Left cardiac atrium (tissue), 4 donors: ENCODE measurements around the gene HCN3. TPM values are rescaled to one million over a fixed set of nuclear protein-coding genes. Genes with fewer than 3 reads are reported as not detected.
"Not testable (repeated sequence)": the region's sequence is repeated elsewhere in the genome, so short reads cannot be mapped to it uniquely, and the experiment has no call there.

Experiments used
- ATAC-seq, 2 donors: fragments of 200-7000 bp; cut with Tn5 transposase; one replicate each; pipeline ENCODE4 v1.9.1; 2020; ENCODE audit warnings: mild to moderate bottlenecking in 2 of 2, moderate library complexity in 2 of 2
- DNase-seq: peaks from one replicate; pipeline ENCODE4 v3.0.0-alpha.2; 2020
- intact Hi-C, 2 donors: fragments of 100-400 bp; cut with DNase I; formaldehyde crosslinking; loops; one replicate each; pipeline versions ENCODE4 v1.14.1 to v1.15.1; 2022 to 2023
- total RNA-seq, 2 donors: library from RNA; stranded (reverse); fragmentation: NEBNext Ultra II Directional; extraction: Animal tissue kit (Norgen Biotek cat#: 25700); gene quantifications; one replicate each; pipeline ENCODE4 v1.2.1, GENCODE V29; 2021
- donor health status: DM: no; HTN: yes; CAD: no.
- donor health status: DM: no; HTN: yes; CAD: no; lungs with severe emphysema.
- donor health status: DM: yes; HTN: yes; CAD: no.
- donor health status: Dilated cardiomyopathy.

The HCN3 gene
- total RNA-seq, 2 donors from 2014 or later = 0.76 to 1.6 TPM

DNA sequence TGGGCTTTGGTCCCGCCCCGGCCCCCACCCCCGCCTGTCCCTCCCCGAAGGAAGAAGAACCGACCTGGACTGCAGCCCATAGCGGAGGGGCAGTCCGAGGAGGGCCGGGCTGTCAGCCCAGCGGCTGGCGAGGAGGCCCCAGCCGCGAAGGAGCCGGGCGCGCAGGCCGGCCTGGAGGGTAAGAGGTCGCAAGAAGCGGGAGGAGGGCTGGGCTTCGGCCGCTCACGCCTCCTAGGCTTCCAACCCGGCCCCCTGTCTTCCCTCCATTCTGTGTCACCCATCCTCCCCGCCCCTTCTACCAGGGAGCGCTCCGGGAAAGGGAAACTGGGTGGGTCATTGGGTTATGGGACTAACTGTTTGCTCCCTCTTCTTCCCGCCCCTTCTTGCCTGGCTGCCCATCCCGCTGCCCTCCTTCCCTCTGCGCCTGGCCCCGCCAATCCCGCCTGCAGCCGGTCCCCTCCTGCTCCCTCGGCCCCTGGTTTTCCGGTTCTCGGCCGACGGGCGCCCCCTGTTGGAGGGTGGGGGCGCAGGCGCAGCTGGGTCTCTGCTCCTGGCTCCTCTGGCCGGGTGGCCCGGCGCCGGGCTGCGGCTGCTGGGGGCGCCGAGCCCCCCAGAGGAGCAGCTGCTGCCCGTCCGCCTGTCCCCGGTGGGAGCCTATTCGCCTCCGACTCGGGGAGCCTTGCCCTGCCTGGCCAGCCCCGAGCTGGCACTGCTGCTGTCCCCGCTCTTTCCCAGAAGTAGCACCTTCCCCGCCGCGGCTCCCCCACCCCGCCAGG lies 45.9 kb downstream of the HCN3 start:
- DNase-seq (peak; percentile 91), ATAC-seq (peak; percentile 53 to 58)
- intact Hi-C loops = loop anchor here (2.0 to 5.0 kb wide), 3 partner anchors 44 to 71 kb away; partner anchors contain the start of gene HCN3 (in 1 of the 2)

DNA sequence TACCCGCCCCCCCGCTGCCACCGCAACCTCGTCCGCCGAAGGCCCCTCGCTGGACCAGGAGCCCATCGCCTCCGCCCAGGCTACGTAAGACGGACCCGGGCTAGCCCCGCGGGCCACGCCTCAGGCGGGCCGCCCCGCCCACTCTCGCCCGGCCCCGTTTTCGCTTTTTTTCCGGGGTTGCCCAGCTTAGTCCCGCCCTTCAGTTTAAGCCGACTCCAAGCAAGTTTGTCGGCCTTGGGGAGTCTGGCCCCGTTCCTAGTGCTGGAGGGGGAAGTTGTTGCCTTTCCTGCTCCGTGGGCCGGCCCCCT lies 46.4 kb downstream of the HCN3 start:
- intact Hi-C loops = loop anchor here (1.0 to 5.0 kb wide), 4 partner anchors 45 to 79 kb away; partner anchors contain the start of gene HCN3 (in 1 of the 2)
- ATAC-seq = peak; percentile 72 to 75
- DNase-seq = peak; percentile 90

DNA sequence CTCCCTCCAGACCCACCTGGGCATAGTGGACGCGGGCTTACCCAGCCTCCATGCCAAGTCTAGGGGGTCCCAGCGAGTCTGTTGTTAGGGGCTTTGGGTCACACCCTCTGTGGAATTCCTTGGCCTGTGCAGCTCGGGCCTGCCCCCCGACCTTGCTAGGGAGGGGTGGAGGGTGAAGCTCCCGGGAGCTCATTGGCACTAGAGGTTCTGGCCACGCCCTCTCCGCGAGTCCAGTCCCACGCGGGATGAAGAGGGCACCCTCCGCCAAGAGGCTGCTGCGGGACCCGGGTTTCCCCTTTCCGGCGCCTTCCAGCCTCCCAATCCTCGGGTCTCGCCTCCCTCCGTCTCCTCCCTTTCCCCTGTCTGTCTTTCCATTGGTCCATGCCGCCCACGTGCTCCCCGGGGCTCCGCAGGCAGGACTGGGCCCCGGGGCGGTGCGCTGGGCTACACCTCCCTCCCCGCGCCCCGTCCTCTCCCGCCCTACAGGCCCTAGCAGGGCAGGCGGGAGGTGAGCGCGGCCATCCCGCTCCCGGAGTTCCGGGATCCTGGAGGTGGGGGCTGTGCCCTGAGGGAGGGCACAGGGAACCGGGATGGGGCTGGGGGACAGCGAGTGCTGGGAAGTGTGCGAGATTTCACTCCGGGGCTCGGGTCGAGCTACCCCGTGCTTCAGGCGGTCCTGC lies 46.9 kb downstream of the HCN3 start:
- DNase-seq = peak; percentile 97
- ATAC-seq = peak; percentile 84 to 86
- intact Hi-C loops = loop anchor here (1.0 to 5.0 kb wide), 3 partner anchors 47 to 80 kb away; partner anchors contain the start of gene HCN3 (in 1 of the 2)

DNA sequence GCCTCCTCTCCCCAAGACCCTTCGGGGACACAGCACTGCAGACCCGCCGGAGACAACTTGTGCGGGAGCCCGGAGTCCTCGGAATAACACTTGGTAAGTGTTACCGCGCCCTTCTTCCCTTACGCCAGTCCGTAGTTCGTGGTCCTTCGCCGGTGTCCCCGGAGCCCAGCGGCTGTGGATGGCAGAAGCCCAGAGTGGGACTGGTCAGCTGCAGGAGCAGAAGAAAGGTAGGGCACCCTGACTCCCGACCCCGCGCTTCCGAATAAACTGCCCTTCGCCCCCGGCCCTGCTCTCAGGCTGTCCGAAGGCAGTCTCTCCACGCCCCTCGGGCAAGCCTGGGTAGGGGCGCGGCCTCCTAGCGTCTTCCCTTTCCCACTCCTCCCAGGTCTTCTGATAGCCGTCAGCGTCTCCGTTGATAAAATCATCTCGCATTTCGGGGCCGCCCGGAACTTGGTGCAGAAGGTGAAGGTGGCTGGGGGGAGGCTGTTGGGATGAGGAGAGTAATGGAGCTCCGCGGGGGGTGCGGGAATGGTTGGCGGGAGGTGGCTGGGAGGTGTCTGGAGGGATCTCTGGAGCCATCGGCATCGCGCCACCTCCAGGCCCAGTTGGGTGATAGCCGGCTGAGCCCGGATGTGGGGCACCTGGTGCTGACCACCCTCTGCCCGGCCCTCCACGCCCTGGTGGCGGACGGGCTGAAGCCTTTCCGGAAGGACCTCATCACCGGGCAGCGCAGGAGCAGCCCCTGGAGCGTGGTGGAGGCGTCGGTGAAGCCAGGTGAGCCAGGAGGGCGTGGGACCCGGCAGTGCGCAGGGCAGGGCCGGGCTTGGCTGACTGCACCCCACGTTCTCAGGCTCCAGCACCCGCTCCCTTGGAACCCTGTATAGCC lies 47.7 kb downstream of the HCN3 start:
- ATAC-seq (peak in 1 of 2 donors; percentile 3), DNase-seq (peak; percentile 71)
- intact Hi-C loops = loop anchor here (1.0 to 5.0 kb wide), 3 partner anchors 48 to 81 kb away; partner anchors contain the start of gene HCN3 (in 1 of the 2)

DNA sequence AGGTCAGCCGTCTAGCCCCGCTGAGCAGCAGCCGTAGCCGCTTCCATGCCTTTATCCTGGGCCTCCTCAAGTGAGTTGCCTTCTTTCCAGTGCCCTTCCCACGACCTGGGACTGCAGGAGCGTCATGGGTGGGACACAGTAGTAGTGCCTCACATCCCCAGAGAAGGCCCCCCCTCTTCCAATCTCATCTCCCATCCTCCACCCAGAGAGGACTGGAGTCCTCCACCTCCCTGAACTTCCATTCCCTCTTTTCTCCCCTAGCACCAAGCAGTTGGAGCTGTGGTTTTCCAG lies 48.3 kb downstream of the HCN3 start:
- ATAC-seq = no peak
- intact Hi-C loops = no loop called here
- no peak for DNase-seq

DNA sequence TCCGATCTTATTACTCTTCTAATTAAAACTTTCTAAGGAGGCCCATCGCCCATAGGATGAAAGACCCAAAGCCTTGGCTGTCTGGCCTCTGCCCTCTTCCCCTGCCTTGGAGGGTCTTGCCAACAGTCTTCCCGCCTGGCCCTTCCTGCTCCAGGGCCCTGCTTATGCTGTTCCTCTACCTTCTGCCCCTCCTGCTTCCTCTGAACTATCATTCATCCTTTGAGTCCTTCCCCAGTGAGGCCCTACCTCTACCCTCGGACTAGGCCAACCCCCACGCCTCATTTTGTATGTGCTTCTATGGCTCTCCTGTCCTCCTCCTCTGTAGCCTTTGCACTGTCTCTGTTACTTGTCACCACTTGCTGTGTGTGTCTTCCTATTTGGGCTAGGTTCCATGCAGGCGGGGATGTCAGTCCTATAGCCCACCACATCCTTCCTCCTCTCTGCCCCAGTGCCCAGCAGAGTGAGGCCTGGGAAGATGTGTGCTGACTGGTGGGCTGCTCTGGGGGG lies 48.8 kb downstream of the HCN3 start:
- no peak for DNase-seq
- ATAC-seq = no peak
- intact Hi-C loops = no loop called here

DNA sequence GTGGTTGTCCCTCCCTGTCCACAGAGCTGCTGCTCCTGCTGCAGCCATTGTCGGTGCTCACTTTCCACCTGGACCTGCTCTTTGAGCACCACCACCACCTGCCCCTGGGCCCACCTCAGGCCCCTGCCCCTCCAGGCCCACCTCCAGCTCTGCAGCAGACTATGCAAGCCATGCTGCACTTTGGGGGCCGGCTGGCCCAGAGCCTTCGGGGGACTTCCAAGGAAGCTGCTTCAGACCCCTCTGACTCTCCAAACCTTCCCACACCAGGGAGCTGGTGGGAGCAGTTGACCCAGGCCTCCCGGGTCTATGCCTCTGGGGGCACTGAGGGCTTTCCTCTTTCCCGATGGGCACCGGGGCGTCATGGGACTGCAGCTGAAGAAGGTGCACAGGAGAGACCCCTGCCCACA lies 49.4 kb downstream of the HCN3 start:
- no peak for ATAC-seq

DNA sequence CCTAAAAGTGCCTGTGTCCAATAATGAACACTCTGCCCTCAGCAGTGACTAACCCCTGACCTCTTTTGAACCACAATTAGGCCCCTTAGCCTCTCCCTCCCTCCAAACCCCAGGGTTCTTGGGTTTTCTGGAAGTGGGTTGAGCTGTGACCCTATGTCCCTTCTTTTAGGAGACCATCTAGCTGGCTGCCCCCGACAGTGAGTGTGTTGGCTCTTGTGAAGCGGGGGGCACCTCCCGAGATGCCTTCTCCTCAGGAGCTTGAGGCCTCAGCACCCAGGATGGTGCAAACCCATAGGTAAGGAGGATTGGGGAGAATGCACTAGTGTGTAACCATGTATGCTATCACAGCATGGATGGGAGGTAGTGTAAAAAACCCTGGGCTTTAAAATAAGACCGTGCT lies 50.7 kb downstream of the HCN3 start:
- ATAC-seq (no peak), DNase-seq (no peak)
- intact Hi-C loops = no loop called here

More for the DNA sequence above, 49.4 kb downstream of the HCN3 start:
- intact Hi-C loops = no loop called here
- DNase-seq = no peak

DNA sequence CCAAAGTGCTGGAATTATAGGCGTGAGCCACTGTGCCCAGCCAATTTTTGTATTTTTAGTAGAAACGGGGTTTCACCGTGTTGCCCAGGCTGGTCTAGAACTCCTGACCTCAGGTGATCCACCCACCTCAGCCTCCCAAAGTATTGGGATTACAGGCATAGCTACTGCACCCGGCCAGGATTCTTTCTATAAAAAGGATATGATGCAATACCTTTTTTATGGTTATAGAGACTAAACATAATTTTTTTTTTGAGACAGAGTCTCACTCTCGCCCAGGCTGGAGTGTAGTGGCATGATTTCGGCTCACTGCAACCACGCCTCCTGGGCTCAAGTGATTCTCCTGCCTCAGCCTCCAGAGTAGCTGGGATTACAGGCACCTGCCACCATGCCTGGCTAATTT lies 51.6 kb downstream of the HCN3 start:
- intact Hi-C loops, DNase-seq, ATAC-seq: not testable (repeated sequence)

DNA sequence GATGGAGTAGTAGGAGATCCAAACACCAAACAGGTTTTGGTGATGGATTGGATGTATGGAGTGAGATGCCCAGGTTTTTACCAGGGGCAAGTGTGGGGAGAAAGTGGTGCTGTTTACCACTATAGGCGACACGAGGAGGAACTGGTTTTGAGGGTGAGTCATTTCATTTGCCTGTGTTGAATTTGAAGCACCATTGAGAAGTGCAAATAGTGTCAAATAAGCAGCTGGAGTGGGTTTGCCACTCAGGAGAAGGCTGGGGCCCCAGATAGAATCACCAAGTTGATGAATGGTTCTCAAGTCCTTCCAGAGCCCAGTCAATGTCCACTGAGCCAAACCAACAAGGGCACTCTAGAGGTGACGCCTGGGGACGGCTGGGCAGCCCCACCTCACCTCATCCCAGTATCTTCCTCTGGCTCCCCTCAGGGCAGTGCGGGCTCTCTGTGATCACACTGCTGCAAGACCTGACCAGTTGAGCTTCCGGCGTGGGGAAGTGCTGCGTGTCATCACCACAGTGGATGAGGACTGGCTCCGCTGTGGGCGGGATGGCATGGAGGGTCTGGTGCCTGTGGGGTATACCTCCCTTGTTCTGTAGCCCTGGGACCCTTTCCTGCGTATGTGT lies 52.8 kb downstream of the HCN3 start:
- DNase-seq (no peak), ATAC-seq (no peak)
- intact Hi-C loops = no loop called here

DNA sequence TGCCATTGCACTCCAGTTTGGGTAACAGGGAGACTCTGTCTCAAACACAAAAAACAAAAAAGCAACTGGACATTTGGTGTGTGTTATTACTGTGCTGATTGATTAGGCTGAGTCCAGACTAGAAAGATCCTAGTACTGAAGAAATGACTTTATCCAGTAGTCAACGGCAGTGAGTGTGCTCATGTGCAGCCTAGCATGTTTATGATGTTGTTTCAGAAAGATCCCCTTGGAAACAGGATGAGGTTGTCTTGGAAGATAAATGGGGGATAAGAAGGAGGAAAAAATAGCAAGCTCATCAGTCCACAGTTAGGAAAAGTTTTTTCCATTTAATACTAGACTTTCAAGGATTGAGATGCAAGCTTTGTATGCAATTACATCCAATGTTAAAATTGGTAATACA lies 57.7 kb downstream of the HCN3 start:
- DNase-seq = no peak
- intact Hi-C loops = no loop called here
- ATAC-seq = no peak

Other genes with a start within 250 kb of the HCN3 start
- gene DCST2, start 243.7 kb upstream of the HCN3 start, total RNA-seq = under 1 TPM in 1 of 2 donors, not detected in 1; 0.59 TPM
- not detected for gene DCST1, start 243.6 kb upstream of the HCN3 start, total RNA-seq
- 100 to 1,000 TPM; 108 to 142 TPM for gene ADAM15, start 226.1 kb upstream of the HCN3 start, total RNA-seq
- gene EFNA4, start 213.7 kb upstream of the HCN3 start, total RNA-seq = 1 to 10 TPM; 2.5 to 2.7 TPM
- gene EFNA3, start 198.6 kb upstream of the HCN3 start, total RNA-seq = 1 to 10 TPM; 1.1 to 1.4 TPM
- 10 to 100 TPM; 33.3 to 39.1 TPM for gene EFNA1, start 149.6 kb upstream of the HCN3 start, total RNA-seq
- gene SLC50A1, start 141.6 kb upstream of the HCN3 start, total RNA-seq = 10 to 100 TPM; 12.2 to 13.0 TPM
- gene DPM3, start 136.9 kb upstream of the HCN3 start, total RNA-seq = 10 to 100 TPM; 65.8 to 78.6 TPM
- gene KRTCAP2, start 104.2 kb upstream of the HCN3 start, total RNA-seq = 100 to 1,000 TPM; 143 to 156 TPM
- under 1 TPM; 0.15 to 0.21 TPM for gene TRIM46, start 103.6 kb upstream of the HCN3 start, total RNA-seq
- 10 to 100 TPM; 17.9 to 18.6 TPM for gene THBS3, start 69.6 kb upstream of the HCN3 start, total RNA-seq
- gene MTX1, start 68.8 kb upstream of the HCN3 start, total RNA-seq = 10 to 100 TPM; 19.7 to 25.5 TPM
- gene ENTREP3, start 22.0 kb upstream of the HCN3 start, total RNA-seq = 10 to 100 TPM; 16.1 to 18.7 TPM
- gene SCAMP3, start 15.1 kb upstream of the HCN3 start, total RNA-seq = 10 to 100 TPM; 53.6 to 66.4 TPM
- 10 to 100 TPM; 19.7 to 23.8 TPM for gene CLK2, start 4.0 kb upstream of the HCN3 start, total RNA-seq
- not detected for gene PKLR, start 24.0 kb downstream of the HCN3 start, total RNA-seq
- gene FDPS, start 31.4 kb downstream of the HCN3 start, total RNA-seq = 100 to 1,000 TPM in 1 of 2 donors, 10 to 100 TPM in 1; 92.9 to 128 TPM
- 10 to 100 TPM; 18.7 to 25.3 TPM for gene RUSC1, start 43.4 kb downstream of the HCN3 start, total RNA-seq